DMS153 treated with DMSO at 0.1 percent for 48 hours (cell line): ENCODE measurements around the gene ANO10.

Experiments used
- DNase-seq: peaks from one replicate; lab custom pipeline; 2025; ENCODE audit not compliant: unreplicated experiment; lab: John Stamatoyannopoulos, UW

ANO10 gene

GRCh38 chr3:43326891-43327581 lies 294.8 kb downstream of the ANO10 start:
- DNase-seq, result no peak

- DNase-seq, result no peak
These were observed 298.3 kb downstream of the ANO10 start for GRCh38 chr3:43323541-43323940.

- DNase-seq, result no peak
These were observed 301.5 kb downstream of the ANO10 start for GRCh38 chr3:43320288-43320687.

- DNase-seq, result no peak
These were observed 302.0 kb downstream of the ANO10 start for GRCh38 chr3:43319794-43320193.

- no peak for DNase-seq
These were observed 302.4 kb downstream of the ANO10 start for GRCh38 chr3:43319376-43319775.

GRCh38 chr3:43317461-43318316 lies 304.1 kb downstream of the ANO10 start:
- DNase-seq, result no peak

GRCh38 chr3:43316783-43317460 lies 304.9 kb downstream of the ANO10 start:
- no peak for DNase-seq
